ENCODE measurements around the gene ARL4D.
"Not testable (repeated sequence)": the region's sequence is repeated elsewhere in the genome, so short reads cannot be mapped to it uniquely, and the experiment has no call there.

The ARL4D gene

DNA sequence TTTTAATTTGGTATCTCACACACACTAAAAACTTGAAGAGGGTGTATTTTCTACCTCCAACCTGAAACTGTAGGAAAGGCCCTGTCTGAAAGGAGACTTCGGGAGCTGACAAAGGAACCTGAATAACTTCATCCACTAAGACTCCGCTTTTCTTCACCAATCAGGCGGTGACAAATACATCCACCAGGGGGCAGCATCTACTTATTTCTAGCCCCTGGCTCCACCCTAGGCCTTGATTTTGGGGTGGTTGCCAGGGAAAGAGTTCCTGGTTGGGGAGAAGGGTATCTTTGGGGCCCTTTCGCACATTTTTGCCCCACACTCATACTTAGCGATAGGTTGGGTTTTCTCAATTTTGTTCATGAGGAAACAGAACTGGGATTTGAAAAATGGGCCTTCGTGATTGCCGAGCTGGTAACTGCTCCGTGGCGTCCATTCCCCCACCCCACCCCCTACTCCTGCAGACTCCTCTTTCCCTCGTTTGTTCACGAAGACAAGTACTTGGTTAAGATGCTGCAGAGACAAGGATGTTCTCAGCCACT lies 4.8 kb upstream of the ARL4D start (continued):
- peak; percentile 55; the same call in 1 of the 2 replicates for TF ChIP-seq ZBTB10 (tag by site-specific recombination; IDR thresholded peaks at IDR 0.05)
- no peak for TF ChIP-seq ZNF571 (tag by site-specific recombination; IDR thresholded peaks at IDR 0.05)
- TF ChIP-seq ZNF561 (tag by site-specific recombination; IDR thresholded peaks at IDR 0.05; ENCODE audit: borderline replicate concordance): peak; percentile 71; the same call in 1 of the 2 replicates
- TF ChIP-seq SP7 (tag by site-specific recombination; IDR thresholded peaks at IDR 0.05): 0 out of 2 replicates have a peak, but pooled peaks have one; percentile 28
- peak; percentile 47; the same call in 1 of the 2 replicates for TF ChIP-seq ZBTB20 (tag by site-specific recombination; IDR thresholded peaks at IDR 0.05)
- TF ChIP-seq ZNF239 (tag by site-specific recombination; IDR thresholded peaks at IDR 0.05): no peak
- no peak for TF ChIP-seq WT1 (tag by site-specific recombination; IDR thresholded peaks at IDR 0.05)
- 0 out of 2 replicates have a peak, but pooled peaks have one; percentile 33 for TF ChIP-seq ZFP37 (tag by site-specific recombination; IDR thresholded peaks at IDR 0.05)
- TF ChIP-seq ZNF302 (tag by site-specific recombination; IDR thresholded peaks at IDR 0.05; ENCODE audit: low read depth): no peak
- TF ChIP-seq, protein P1, sequence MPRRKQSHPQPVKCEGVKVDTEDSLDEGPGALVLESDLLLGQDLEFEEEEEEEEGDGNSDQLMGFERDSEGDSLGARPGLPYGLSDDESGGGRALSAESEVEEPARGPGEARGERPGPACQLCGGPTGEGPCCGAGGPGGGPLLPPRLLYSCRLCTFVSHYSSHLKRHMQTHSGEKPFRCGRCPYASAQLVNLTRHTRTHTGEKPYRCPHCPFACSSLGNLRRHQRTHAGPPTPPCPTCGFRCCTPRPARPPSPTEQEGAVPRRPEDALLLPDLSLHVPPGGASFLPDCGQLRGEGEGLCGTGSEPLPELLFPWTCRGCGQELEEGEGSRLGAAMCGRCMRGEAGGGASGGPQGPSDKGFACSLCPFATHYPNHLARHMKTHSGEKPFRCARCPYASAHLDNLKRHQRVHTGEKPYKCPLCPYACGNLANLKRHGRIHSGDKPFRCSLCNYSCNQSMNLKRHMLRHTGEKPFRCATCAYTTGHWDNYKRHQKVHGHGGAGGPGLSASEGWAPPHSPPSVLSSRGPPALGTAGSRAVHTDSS (tag by site-specific recombination; IDR thresholded peaks at IDR 0.05): no peak
- peak; percentile 26; the same call in 1 of the 2 replicates for TF ChIP-seq ZBTB17 (tag by site-specific recombination; IDR thresholded peaks at IDR 0.05)
- no peak for TF ChIP-seq ZNF473 (tag by site-specific recombination; IDR thresholded peaks at IDR 0.05)
- peak; percentile 81 for TF ChIP-seq CTCF (tag by site-specific recombination; IDR thresholded peaks at IDR 0.05)

DNA sequence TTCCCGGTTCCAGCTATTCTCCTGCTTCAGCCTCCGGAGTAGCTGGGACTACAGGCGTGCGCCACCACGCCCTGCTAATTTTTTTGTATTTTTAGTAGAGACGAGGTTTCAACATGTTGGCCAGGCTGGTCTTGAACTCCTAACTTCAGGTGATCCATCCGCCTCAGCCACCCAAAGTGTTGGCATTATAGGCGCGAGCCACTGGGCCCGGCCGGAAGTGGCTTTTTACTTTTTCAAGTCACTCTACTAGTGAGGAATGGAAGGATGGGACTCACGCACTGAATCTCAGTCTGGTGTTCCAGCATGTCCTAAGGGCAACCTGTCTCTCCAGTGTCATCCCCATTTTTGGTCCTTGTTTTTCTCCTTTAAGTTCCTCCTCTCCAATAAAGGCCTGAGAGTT lies 4.1 kb upstream of the ARL4D start:
- H3K27ac ChIP-seq (ENCODE audit: extremely low read depth, low read depth, low read length); H3K4me1 ChIP-seq (ENCODE audit: control insufficient read depth, insufficient read depth, low read length); H3K9me3 ChIP-seq (ENCODE audit: control insufficient read depth, insufficient read depth, low read depth, low read length); H3K36me3 ChIP-seq (ENCODE audit: control insufficient read depth in 2 of 2, insufficient read depth in 1 of 2, low read length in 2 of 2); H3K4me3 ChIP-seq (ENCODE audit: low read depth, low read length): not testable (repeated sequence)
- CTCF ChIA-PET: interaction anchor here (0.6 to 12.6 kb wide), 47 partner anchors 9 to 771 kb away, joined by 3 to 406 read pairs (median 4); partner anchors contain the start of gene DHX8
- POLR2A ChIA-PET: interaction anchor here (2.0 kb wide), 2 partner anchors 26 to 89 kb away, joined by 21 to 26 read pairs; partner anchors contain the start of gene DHX8

DNA sequence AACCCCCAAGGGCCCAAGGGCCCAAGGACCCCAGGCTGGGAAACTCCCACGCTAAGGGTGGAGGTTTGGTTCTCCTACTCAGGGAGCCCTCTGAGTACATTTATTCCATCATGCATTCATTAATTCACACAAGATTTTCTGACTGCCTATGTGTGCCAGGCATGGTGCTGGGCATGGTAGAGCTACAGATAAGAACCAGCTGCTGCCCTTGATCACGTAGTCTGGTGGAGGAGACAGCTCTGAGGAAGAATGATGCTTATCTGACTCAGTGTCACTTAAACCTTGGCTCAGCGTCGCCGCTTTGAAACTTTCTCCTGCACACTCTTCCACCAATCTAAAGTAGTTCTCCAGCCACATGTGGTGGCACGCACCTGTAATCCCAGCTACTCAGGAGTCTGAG lies 3.6 kb upstream of the ARL4D start:
- Histone ChIP-seq H3K4me1 (ENCODE audit: control insufficient read depth, insufficient read depth, low read length) (0 out of 2 replicates have a peak, but pooled peaks cover 3% of the 10 kb centered on the region), H3K27ac (ENCODE audit: extremely low read depth, low read depth, low read length) (no peak overlapping the region), H3K4me3 (ENCODE audit: low read depth, low read length) (no peak overlapping the region), H3K36me3 (ENCODE audit: control insufficient read depth in 2 of 2, insufficient read depth in 1 of 2, low read length in 2 of 2) (peaks cover 0 to 7% of the 10 kb centered on the region in 2 experiments; a peak in 1 of 3 replicates), H3K9me3 (ENCODE audit: control insufficient read depth, insufficient read depth, low read depth, low read length) (no peaks in the 10 kb centered on the region)
- ChIA-PET CTCF (interaction anchor here (0.6 to 12.6 kb wide), 13 partner anchors 9 to 547 kb away, joined by 3 to 406 read pairs (median 8); partner anchors contain the start of gene DHX8), POLR2A (interaction anchor here (0.6 to 2.0 kb wide), 3 partner anchors 79 to 89 kb away, joined by 3 to 26 read pairs (median 7); partner anchors contain the start of gene DHX8)
- TF ChIP-seq ZNF133 (tag by site-specific recombination; IDR thresholded peaks at IDR 0.05) (no peak), ZNF776 (tag by site-specific recombination; IDR thresholded peaks at IDR 0.05; ENCODE audit: borderline replicate concordance) (no peak), ZNF48 (tag by site-specific recombination; IDR thresholded peaks at IDR 0.05) (no peak), TCF7L2 (IDR thresholded peaks at IDR 0.05; ENCODE audit: borderline replicate concordance, low read depth, low read length) (no peak), ZBTB10 (tag by site-specific recombination; IDR thresholded peaks at IDR 0.05) (no peak), BCL11B (tag by site-specific recombination; IDR thresholded peaks at IDR 0.05; ENCODE audit: low read depth) (no peak), ZNF677 (tag by site-specific recombination; IDR thresholded peaks at IDR 0.05) (no peak)
- TF ChIP-seq, protein P2, sequence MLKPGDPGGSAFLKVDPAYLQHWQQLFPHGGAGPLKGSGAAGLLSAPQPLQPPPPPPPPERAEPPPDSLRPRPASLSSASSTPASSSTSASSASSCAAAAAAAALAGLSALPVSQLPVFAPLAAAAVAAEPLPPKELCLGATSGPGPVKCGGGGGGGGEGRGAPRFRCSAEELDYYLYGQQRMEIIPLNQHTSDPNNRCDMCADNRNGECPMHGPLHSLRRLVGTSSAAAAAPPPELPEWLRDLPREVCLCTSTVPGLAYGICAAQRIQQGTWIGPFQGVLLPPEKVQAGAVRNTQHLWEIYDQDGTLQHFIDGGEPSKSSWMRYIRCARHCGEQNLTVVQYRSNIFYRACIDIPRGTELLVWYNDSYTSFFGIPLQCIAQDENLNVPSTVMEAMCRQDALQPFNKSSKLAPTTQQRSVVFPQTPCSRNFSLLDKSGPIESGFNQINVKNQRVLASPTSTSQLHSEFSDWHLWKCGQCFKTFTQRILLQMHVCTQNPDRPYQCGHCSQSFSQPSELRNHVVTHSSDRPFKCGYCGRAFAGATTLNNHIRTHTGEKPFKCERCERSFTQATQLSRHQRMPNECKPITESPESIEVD (tag by site-specific recombination; IDR thresholded peaks at IDR 0.05): no peak

Measured in HEK293 (cell line).